Glomerular visceral epithelial cell (primary cell): ENCODE data around the gene SEMA3B.
"Not testable (repeated sequence)": the region's sequence is repeated elsewhere in the genome, so short reads cannot be mapped to it uniquely, and the experiment has no call there.

ENCODE experiments used
- DNase-seq: peaks from one replicate; pipeline ENCODE4 v3.0.0-alpha.2; 2016; ENCODE audit errors: extremely low spot score

Gene SEMA3B

DNA sequence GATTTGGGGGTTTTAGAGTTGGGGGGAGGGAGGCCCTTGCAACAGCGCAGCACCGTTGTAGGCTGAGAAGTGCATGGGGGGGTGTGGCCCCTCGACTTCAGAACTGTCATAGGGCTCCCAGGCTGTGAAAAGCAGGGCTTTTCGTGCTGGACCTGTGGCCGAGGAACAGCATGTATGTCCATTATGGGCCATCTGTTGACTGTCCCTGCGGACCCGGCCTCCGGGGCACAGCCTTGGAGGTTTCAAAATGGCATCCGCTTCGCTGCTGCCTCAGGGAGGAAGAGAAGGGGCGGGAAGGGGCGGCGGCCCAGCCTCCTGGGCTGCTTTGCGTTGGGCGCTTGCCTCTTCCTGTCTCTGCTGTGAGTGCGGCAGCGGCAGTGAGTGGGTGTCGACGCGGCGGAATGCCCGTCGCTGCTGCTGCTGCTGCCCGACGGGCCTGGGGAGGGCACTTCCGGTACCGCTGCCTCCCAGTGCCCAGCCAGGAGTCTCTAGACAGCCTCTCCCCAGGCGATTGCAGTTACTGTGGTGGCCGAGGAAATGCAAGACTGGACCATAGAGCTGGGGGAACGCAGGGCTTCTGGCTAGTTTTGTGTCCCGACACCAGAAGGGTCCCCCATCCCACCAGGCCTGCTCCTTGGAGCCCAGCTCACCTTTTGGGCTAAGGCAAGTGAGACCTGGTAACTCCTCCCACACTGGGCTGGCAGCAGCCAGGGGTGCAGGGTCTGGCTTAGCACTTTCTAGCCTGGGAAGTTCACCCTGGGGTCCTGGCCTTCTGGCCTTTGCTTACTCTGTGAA lies 31.0 kb upstream of the SEMA3B start:
- DNase-seq: peak; percentile 87

DNA sequence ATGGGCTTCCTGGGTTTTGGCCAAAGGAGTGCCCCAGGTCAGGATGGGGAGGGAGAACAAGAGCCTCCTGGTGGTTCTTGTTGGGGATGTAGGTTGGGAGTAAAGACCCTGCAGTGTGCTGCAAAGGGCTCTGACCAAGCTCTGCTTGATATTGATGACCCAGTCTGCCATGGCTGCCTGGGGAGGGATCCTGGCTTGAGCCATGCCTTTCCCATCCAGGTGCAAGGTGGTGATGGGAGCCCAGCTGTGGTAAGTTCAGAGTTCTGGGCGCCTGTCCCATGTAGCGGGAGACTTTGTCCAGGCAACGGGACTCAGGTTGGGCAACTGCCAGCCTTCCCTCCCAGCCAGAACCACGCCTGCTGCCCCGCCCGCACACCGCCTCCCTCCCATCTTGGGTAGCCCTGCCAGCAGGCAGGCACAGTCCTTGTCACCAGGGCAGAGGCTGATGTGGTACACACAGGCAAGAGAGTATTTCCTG lies 30.4 kb upstream of the SEMA3B start:
- DNase-seq: peak; percentile 53

DNA sequence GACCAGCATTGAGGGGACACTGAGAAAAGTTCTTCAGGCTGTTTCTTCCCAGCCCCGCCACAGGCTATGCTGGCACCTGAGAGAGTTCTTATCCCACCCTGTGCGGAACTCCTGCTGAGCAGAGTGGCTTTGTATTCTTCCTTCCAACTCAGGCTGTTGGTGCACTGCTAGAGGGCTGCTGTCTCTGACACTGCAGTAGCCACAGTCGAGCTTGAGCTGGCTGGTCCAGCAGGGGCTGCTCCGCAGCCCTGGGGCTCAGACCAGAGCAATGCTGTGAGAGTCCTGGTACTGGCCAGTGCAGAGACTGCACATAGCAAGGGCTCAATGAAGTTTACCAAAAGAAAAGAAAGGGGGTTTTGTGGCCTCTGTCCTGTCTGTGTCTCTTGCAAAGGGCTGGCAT lies 29.3 kb upstream of the SEMA3B start:
- no peak for DNase-seq

DNA sequence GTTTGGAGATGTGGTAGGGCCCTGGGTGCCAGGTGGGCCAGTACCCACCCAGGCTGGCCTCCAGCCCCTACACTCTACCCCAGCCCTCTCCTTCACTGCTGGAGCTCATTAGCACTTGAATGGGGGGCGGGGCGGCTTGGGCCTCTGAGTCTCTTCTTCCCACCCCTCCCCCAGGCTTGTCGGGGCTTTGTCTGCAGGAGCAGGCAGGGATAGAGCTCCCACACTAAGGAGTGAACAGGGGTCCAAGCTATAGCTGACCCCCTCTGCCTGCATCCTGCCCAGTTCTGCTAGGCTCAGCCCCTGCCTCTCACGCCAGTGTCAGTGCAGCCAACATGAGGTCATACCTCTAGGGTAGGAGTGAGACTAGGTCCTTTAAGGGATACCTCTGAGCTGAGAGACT lies 27.8 kb upstream of the SEMA3B start:
- no peak for DNase-seq

DNA sequence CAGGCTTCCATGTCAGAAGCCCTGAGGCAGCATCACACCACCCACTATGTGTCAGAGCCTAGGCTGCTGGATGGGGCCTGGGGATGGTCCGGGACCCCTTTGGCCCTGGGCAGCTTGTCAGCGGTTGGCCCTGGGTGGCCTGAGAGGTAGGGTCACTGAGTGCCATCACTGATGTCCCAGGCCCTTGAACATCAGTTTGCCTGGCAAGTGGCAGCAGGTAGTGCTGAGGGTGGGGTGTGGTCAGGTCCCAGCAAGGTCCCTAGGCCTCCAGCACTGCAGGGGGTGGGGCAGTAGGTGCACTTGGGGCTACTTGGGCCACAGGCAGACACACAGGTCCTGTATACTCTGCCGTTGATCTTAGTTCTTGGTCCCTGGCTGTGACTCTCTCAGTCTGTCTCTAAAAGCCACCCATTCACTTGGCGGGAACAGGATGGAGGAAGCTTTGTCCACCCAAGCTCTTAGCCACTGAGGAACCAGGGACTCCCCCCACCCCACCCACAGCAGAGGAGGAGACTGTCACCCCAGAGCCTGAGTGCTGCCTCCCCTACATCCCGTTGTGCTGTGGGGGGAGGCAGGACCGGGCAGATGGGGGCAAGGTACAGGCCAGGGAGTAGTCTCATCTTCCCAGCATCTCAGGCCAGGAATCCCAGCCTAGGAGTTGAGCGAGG lies 27.1 kb upstream of the SEMA3B start:
- no peak for DNase-seq

DNA sequence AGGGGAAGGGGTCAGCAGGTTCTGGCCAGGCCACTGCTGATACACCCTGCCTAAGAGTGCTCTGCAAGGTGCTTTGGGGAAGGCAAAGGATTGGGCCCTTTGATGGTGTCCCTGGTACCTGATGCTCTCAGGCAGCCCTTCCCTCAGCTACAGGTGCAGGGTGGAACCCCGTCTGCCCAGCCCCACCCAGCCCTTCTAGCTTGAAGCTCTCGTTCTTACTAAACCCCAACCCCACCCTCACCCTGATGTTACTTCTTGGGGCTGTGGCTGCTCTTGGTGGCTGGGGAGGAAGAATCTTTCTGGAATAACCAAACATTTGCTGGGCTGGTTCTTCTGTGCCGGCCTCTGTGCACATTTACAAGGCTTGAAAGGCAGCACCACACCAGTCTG lies 26.6 kb upstream of the SEMA3B start:
- DNase-seq: no peak

DNA sequence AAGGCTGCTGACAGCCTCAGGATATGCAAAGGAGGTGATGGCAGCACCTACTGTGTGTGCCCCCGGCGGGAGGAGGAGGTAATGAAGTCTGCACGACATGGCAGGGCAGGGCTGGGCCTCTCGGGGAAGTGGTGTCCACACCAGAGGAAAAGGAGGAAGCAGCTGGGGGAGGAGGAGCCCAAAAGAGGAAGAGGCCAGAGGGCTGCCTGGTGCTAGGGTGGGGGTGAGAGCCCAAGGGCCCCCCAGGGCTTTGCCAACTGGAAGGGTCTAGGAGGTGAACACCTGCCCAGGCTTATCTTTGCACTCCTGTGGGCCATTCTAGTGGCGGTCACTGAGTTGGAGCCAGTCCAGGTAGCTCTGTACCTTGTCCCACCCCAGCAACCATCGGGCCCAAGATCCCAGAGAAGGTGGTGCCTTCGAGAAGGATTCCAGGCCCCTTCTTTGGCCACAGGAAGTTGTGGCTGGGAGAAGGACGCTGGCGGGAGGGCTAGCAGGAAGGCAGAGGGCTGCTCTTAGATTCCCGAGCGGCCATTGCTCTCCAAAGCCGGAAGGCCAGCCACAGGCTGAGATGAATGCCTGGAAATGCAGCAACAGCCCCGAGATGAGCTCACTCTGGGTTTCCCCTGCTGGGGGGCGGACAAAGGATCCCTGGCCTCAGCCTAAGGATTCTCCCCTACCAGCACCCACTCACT lies 25.9 kb upstream of the SEMA3B start:
- peak; percentile 82 for DNase-seq

DNA sequence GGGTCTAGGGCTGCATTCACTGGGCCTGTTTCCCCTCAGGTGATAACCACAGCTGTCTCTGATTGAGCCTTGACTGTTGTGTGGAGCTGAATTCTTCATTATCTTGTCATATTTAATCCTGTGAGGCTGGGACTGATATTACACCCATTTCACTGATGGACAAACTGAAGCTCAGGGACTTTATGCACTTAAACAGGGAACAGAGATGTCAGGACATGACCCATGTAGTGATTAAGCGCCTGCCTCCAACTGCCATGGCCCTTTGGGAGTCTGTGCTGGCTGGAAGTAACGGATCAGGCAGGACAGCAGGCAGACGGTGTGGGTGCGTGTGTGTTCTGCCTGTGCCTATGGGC lies 25.4 kb upstream of the SEMA3B start:
- no peak for DNase-seq

DNA sequence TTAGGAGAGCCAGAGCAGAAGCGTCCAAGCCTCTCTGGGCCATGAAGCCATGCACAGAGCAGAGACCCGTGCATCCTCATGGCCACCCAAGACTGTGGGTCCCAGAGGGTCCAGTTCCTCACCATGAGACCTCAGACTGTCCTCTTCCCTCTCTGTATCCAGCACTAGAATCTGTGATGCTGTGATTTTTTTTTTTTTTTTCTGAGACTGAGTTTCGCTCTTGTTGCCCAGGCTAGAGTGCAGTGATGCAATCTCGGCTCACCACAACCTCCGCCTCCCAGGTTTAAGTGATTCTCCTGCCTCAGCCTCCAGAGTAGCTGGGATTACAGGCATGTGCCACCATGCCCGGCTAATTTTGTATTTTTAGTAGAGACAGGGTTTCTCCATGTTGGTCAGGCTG lies 24.1 kb upstream of the SEMA3B start:
- not testable (repeated sequence) for DNase-seq

DNA sequence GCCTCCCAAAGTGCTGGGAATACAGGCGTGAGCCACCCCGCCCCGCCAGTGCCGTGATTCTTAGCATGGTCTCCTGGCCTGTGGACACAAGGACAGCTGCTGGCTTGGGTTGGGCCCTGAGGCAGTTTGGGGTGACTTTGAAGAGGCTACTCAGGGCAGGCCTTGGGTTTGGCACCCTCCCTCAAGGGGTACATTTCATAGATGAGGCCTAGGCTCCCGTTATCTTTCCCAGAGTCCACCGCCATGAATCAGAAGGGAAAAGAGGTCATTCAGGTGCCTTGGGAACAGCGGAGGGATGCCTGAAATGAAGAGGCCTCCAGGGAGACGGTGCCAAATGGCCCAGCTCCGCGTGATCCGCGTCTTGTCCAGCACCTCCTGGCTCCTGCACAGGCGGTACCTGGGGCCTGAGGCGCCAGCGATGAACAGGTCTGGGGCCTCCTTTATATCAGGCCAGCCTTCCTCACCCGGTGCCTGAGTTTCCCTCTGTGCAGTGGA lies 23.6 kb upstream of the SEMA3B start:
- DNase-seq: no peak

DNA sequence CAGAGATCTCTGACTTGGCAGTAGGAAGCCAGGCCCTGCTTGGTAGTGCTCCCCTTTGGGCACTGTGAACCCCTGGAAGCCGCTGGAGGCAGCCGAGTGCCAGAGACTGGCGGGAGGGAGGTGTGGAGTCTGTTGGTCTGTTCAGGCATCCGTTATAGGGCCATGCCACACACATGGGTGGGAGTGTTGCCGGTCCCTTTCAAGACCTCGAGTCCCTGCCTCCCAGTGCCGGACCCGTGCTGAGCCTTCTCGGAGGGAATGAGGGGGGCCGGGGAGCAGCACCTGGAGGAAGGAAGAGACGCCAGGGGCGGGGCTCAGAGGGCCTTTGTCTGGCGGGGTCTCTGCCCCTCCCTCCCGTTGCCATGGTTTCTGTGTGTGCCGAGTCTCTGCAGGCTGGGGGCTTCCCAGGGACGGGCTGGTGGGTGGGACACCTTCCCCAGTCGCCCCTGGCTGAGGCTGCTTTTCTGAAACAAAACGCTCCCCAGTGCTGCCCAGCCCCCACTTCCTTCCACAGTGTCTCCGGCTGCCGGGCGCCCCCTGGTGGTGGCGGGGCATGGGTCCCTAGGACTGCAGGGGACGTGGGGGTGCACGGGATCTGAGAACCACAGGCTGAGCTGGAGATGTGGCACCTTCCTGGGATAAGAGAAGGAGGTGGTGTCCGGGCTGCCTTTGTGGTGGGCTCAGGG lies 23.0 kb upstream of the SEMA3B start:
- DNase-seq: peak; percentile 92

DNA sequence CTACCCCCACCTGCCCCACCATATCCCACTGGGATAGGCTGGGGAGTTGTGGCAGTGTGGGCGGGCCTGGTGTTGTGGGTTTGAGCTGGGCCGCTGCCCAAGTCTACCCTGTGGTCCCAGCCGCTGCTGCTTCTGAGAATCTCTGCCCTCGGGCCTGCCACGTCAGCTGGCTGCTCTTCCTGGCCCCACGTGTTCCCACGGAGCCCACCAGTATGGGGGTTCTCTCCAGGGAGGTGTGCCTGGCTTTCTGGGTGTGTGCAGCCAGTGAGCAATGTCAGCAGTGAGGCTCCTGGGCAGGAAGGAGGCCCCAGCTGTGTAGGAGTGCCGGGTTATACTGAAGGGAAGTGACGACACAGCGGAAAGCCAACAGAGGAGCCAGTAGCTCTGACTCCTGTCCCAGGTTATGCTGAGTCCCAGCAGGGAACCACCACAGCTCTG lies 22.4 kb upstream of the SEMA3B start:
- DNase-seq: peak; percentile 94

DNA sequence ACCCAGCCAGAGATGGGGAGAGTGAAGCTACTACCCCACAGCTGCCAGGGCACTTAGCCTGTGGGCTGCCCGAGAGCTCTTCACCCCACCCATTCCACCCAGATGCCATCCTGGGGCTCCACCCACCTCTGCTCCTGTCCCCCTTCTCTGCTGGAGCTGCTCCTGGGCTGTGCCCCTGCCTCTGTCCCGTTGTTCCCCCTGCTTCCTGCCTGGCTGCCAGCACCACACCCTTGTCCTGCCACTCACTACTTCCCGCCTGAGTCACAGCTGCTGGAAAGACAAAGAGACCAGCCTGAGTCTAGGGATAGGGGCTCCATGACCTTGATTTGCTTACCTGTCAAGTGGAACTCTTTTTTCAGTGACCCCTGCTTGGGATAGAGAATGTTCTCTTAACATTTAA lies 20.6 kb upstream of the SEMA3B start:
- DNase-seq: no peak

DNA sequence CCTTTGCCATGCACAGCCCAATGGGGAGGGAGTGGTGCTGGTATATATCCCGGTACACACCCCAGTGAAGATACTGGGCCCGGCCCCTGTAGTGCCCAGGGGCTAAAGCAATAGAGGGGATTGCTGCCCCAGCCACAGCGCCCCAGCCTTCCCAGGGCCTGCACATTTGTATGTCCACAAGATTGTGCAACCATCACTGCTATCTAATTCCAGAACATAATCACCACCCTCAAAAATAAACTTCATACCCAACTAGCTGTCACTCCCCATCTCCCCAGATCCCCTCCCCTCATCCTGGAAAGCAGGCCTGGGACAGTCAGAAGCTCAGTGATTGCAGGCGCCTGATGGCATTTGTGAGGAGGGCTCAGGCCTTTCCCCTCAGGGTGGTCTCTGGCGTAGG lies 19.5 kb upstream of the SEMA3B start:
- no peak for DNase-seq

DNA sequence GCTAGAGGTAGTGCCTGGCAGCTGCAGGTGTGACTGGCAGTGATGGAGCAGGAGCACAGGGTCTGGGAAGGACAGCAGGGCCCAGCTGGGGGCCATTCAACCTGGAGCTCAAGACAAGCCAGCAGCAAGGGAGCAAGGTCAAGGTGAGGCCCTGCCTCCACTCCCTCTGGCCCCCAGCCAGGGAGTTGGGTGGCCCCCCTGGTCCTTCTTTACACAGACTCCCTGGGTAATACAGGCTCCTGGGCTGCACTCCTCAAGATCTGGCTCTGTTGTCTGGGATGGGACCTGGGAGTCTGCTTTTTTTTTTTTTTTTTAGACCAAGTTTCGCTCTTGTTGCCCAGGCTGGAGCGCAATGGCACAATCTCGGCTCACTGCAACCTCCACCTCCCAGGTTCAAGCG lies 18.4 kb upstream of the SEMA3B start:
- DNase-seq: no peak

DNA sequence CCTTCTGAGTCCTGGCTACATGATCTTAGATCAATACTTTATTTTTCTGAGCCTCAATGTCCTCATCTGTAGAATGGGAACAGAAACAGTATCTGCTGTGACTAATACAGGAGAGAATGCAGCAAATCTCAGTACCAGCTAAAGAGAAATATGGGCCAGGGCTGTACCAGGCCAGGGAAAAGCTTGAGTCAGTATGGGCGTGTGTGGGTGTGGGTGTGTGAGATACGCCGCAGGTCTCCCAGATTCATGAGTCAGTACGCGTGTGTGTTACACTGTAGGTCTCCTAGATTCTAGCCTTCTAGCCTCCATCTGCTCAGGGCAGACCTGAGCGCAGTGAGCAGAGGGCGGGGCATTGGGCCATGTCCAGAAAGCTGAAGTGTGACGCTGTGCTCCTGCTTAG lies 17.7 kb upstream of the SEMA3B start:
- DNase-seq: peak; percentile 81

DNA sequence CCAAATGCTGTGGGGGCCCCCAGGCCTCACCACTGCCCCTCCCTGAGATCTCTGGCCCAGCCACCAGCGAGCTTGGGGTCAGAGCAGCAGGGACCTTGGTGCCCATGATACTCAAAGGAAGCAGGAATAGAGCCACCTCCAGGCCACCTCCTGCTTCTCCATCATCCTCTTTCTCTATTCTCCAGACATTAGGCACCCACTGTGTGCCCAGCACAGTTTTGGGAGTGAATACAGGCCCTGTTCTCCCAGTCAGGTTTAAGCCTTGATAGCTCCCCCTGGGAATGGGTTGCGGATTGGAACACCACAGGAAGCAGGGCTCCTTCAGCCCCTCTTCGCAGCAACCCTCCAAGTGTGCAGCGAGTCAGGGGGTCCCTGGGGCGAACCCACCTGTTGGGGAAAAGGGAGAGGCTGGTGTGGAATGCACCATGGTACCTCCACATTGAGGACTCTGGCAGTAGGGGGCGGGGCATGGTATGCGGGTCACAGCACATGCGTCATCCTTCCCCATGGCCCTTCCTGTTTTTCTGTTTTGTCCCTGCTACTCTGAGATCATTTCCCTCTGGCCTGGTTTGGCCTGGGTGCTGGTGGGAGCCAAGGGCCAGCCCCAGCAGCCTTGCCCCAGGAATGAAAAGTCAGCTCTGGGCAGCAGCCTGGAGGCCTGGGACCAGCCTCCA lies 14.2 kb upstream of the SEMA3B start:
- DNase-seq: no peak

DNA sequence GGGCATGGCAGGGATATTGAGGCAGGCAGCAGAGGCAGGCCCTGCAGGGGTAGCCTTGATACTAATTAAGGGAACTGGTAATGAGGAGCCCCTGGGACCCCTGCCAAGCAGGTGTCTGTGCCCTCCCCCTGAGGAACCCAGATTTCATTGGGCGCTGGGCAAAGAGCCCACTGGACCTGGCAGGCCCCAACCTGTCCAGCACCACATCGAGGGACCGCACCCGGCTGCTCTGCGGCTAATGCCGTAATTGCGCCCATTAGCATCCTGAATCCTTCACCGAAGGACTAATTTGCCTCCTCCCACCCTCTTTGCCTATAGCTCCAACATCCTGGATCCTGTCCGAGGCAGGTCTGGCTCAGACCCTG lies 13.7 kb upstream of the SEMA3B start:
- DNase-seq: no peak

DNA sequence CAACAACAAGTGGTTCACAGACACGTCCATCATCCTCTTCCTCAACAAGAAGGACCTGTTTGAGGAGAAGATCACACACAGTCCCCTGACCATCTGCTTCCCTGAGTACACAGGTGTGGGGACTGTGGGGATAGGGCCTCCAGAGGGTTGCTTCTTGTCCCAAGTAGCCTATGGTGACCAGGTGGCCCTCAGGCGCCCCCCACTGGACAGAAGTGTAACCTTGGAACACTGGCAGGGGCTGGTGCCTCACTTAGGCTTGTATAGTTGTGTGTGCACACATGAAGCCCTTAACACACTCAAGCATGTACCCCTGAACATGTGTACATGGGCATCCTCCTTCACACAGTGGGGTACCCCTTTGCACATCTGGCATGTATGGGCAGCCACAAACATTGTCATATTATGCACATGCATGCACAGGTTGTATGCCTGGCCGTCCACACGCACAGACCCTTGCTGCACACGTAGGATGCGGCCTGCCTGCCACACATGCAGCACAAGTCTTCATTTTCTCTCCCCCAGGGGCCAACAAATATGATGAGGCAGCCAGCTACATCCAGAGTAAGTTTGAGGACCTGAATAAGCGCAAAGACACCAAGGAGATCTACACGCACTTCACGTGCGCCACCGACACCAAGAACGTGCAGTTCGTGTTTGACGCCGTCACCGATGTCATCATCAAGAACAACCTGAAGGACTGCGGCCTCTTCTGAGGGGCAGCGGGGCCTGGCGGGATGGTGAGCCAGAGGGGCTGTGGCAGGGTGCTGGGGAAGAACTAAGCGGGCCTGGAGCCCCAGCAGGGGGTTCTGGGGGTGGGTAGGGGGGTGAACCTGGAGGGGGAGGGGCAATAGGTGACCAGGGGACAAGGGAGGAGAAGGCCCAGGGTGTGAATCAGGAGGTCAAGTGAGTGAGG lies 11.7 kb upstream of the SEMA3B start:
- peak; percentile 51 for DNase-seq

DNA sequence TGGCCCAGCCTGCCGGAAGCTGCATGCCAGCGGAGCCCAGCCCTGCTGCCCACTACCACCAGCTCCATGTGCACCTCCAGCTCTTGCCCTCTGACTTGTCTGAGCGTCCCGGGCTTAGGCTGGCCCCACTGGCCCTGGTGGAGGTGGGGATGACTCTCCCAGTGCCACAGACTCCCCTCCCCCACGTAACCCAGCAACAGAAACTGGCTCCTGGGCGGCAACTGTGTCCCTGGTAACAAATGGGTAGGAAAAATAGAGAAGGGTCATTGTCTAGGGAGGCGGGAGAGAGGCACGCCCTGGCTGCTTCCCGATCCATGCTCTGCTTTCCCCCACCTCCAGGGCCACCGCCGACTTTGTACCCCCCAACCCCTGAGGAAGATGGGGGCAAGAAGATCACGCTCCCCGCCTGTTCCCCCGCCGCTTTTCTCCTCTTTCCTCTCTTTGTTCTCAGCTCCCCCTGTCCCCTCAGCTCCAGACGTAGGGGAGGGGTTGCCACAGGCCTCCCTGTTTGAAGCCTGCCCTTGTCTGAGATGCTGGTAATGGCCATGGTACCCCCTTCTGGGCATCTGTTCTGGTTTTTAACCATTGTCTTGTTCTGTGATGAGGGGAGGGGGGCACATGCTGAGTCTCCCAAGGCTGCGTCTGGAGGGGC lies 10.8 kb upstream of the SEMA3B start:
- DNase-seq: no peak
